IMR-90 (cell line): Measurements from ENCODE around the gene NOL4L. TPM values are rescaled to one million over a fixed set of nuclear protein-coding genes. Genes with fewer than 3 reads are reported as not detected.

Source experiments
- ATAC-seq: fragments of 200-7000 bp; cut with Tn5 transposase; 2 replicates; pipeline ENCODE4 v1.9.1; 2020; ENCODE audit warnings: low read depth, mild to moderate bottlenecking, moderate library complexity
- BruUV-seq: library from RNA; stranded (reverse); fragments of 400-500 nt; replicated peaks from 2 replicates; lab custom pipeline; 2021; lab: Mats Ljungman, UMichigan
- CTCF ChIA-PET: fragments of 300-600 bp; formaldehyde crosslinking; extraction: SDS; loops from one replicate; lab custom pipeline; 2021; ENCODE audit warnings: antibody characterized with exemption; lab: Yijun Ruan, JAX
- POLR2A ChIA-PET: fragments of 300-600 bp; sonication (Branson Sonifier 250); formaldehyde crosslinking; loops from one replicate; lab custom pipeline; 2022; ENCODE audit warnings: antibody characterized with exemption; ENCODE audit not compliant: unreplicated experiment; lab: Charles Lee
- DNase-seq: peaks from one replicate; pipeline ENCODE4 v3.0.0; 2013
- H2AFZ ChIP-seq: replicated peaks from 2 replicates; pipeline ENCODE3; 2013; ENCODE audit warnings: low read length, mild to moderate bottlenecking; ENCODE audit not compliant: poor library complexity
- H2AK5ac ChIP-seq: 2 replicates; pipeline ENCODE4 v1.6.1; 2013; ENCODE audit warnings: low read depth, low read length, inconsistent platforms
- H2AK9ac ChIP-seq: replicated peaks from 2 replicates; pipeline ENCODE3; 2013; ENCODE audit warnings: mild to moderate bottlenecking, low read depth, low read length, moderate library complexity; ENCODE audit not compliant: poor library complexity
- H2BK120ac ChIP-seq: 2 replicates; pipeline ENCODE4 v1.6.1; 2013; ENCODE audit warnings: low read depth, low read length, inconsistent platforms
- H2BK15ac ChIP-seq: 3 replicates; pipeline ENCODE4 v1.6.1; 2013; ENCODE audit warnings: low read depth, low read length, inconsistent platforms
- H2BK20ac ChIP-seq: 2 replicates; pipeline ENCODE4 v1.6.1; 2013; ENCODE audit warnings: low read depth, mild to moderate bottlenecking, inconsistent platforms, low read length, moderate library complexity
- H2BK5ac ChIP-seq: 2 replicates; pipeline ENCODE4 v1.6.1; 2013; ENCODE audit warnings: mild to moderate bottlenecking, low read depth, low read length, inconsistent platforms; ENCODE audit not compliant: poor library complexity, severe bottlenecking
- H3K14ac ChIP-seq: replicated peaks from 2 replicates; pipeline ENCODE4 v1.6.1; 2013; ENCODE audit warnings: low read depth, low read length, inconsistent platforms
- H3K18ac ChIP-seq: 2 replicates; pipeline ENCODE4 v1.6.1; 2013; ENCODE audit warnings: low read depth, low read length, control low read depth
- H3K23ac ChIP-seq: 2 replicates; pipeline ENCODE4 v1.6.1; 2013; ENCODE audit warnings: low read depth, low read length, inconsistent platforms
- H3K27ac ChIP-seq: 2 replicates; pipeline ENCODE4 v1.5.1; 2013; ENCODE audit warnings: mild to moderate bottlenecking, control low read depth, low read length; ENCODE audit not compliant: insufficient read depth
- H3K27me3 ChIP-seq: 2 replicates; pipeline ENCODE4 v1.6.1; 2013; ENCODE audit warnings: low read length; ENCODE audit not compliant: control insufficient read depth, insufficient read depth
- H3K36me3 ChIP-seq: 2 replicates; pipeline ENCODE4 v1.6.1; 2013; ENCODE audit warnings: low read length, mixed read lengths; ENCODE audit not compliant: control insufficient read depth, insufficient read depth
- H3K4ac ChIP-seq: 2 replicates; pipeline ENCODE4 v1.6.1; 2013; ENCODE audit warnings: low read depth, low read length, inconsistent platforms
- H3K4me1 ChIP-seq: 2 replicates; pipeline ENCODE4 v1.6.1; 2013; ENCODE audit warnings: low read length, mixed read lengths; ENCODE audit not compliant: control insufficient read depth, insufficient read depth
- H3K4me2 ChIP-seq: 2 replicates; pipeline ENCODE4 v1.6.1; 2013; ENCODE audit warnings: low read depth, mild to moderate bottlenecking, control low read depth, low read length, moderate library complexity
- H3K4me3 ChIP-seq: 2 replicates; pipeline ENCODE4 v1.5.1; 2013; ENCODE audit warnings: low read depth, mild to moderate bottlenecking, control low read depth, low read length, moderate library complexity; ENCODE audit not compliant: insufficient read depth
- H3K56ac ChIP-seq: 2 replicates; pipeline ENCODE4 v1.6.1; 2013; ENCODE audit warnings: low read length, inconsistent platforms; ENCODE audit not compliant: insufficient read depth; ENCODE audit errors: extremely low read depth
- H3K79me1 ChIP-seq, 2 experiments: 2 replicates each; pipeline ENCODE4 v1.6.1; 2013; ENCODE audit warnings: low read length in 2 of 2, inconsistent platforms in 1 of 2, low read depth in 1 of 2
- H3K9ac ChIP-seq: 2 replicates; pipeline ENCODE4 v1.6.1; 2013; ENCODE audit warnings: low read depth, low read length, control low read depth
- H3K9me1 ChIP-seq: 2 replicates; pipeline ENCODE4 v1.6.1; 2013; ENCODE audit warnings: low read length, inconsistent platforms; ENCODE audit not compliant: insufficient read depth
- H3K9me3 ChIP-seq: 2 replicates; pipeline ENCODE4 v1.6.1; 2013; ENCODE audit warnings: low read length; ENCODE audit not compliant: control insufficient read depth, insufficient read depth
- H4K20me1 ChIP-seq: 2 replicates; pipeline ENCODE4 v1.6.1; 2013; ENCODE audit warnings: low read length, inconsistent platforms; ENCODE audit not compliant: insufficient read depth
- H4K5ac ChIP-seq: 2 replicates; pipeline ENCODE4 v1.6.1; 2013; ENCODE audit warnings: mild to moderate bottlenecking, low read depth, low read length, control low read depth
- H4K8ac ChIP-seq, 2 experiments: 2 replicates each; pipeline ENCODE4 v1.6.1; 2013; ENCODE audit warnings: low read depth in 2 of 2, low read length in 2 of 2, control low read depth in 1 of 2, inconsistent platforms in 1 of 2
- H4K91ac ChIP-seq: 2 replicates; pipeline ENCODE4 v1.6.1; 2013; ENCODE audit warnings: low read depth, low read length, inconsistent platforms; ENCODE audit not compliant: insufficient read depth
- BHLHE40 ChIP-seq: fragments of 150-350 bp; IDR thresholded peaks from 2 replicates; pipeline ENCODE4 v1.6.1; 2016; ENCODE audit warnings: mild to moderate bottlenecking, low read depth, low read length
- CEBPB ChIP-seq: IDR thresholded peaks from 2 replicates; pipeline ENCODE4 v1.6.1; 2012; ENCODE audit warnings: low read depth, low read length, improper control_type of control experiment
- CHD1 ChIP-seq: IDR thresholded peaks from 2 replicates; pipeline ENCODE4 v1.6.1; 2012; ENCODE audit warnings: low read depth, low read length, improper control_type of control experiment
- FOS ChIP-seq: fragments of 150-350 bp; IDR thresholded peaks from 2 replicates; pipeline ENCODE4 v1.6.1; 2016; ENCODE audit warnings: low read depth, low read length
- MAFK ChIP-seq: IDR thresholded peaks from 2 replicates; pipeline ENCODE4 v1.6.1; 2012; ENCODE audit warnings: low read depth, low read length, improper control_type of control experiment
- MAZ ChIP-seq: IDR thresholded peaks from 2 replicates; pipeline ENCODE4 v1.6.1; 2012; ENCODE audit warnings: low read depth, mild to moderate bottlenecking, low read length, improper control_type of control experiment, moderate library complexity, borderline replicate concordance
- NFE2L2 ChIP-seq: fragments of 150-350 bp; IDR thresholded peaks from 2 replicates; pipeline ENCODE4 v1.6.1; 2016; ENCODE audit warnings: low read depth, mild to moderate bottlenecking, low read length
- POLR2A ChIP-seq: IDR thresholded peaks from 2 replicates; pipeline ENCODE4 v1.6.1; 2012; ENCODE audit warnings: mild to moderate bottlenecking, low read depth, low read length
- RAD21 ChIP-seq: IDR thresholded peaks from 2 replicates; pipeline ENCODE4 v1.6.1; 2012; ENCODE audit warnings: low read length, improper control_type of control experiment
- RCOR1 ChIP-seq: IDR thresholded peaks from 2 replicates; pipeline ENCODE4 v1.6.1; 2012; ENCODE audit warnings: mild to moderate bottlenecking, low read length, improper control_type of control experiment; ENCODE audit not compliant: insufficient replicate concordance
- RFX5 ChIP-seq: IDR thresholded peaks from 2 replicates; pipeline ENCODE4 v1.8.0; 2012; ENCODE audit warnings: low read depth, mild to moderate bottlenecking, low read length, moderate library complexity
- SMC3 ChIP-seq: fragments of 150-350 bp; IDR thresholded peaks from 2 replicates; pipeline ENCODE4 v1.6.1; 2016; ENCODE audit warnings: low read depth, mild to moderate bottlenecking, antibody characterized with exemption, low read length, moderate library complexity
- WGBS, 2 experiments: methylation state at CpG; one replicate each; pipeline versions ENCODE4 v1.1.5 to v1.1.7; 2013; ENCODE audit warnings: missing lambda C conversion rate in 2 of 2; ENCODE audit not compliant: insufficient read length in 1 of 2; ENCODE audit errors: extremely low coverage in 2 of 2; 5-methylcytosine and 5-hydroxymethylcytosine counted together
- dilution Hi-C: fragments of 300-500 bp; cut with HindIII; formaldehyde crosslinking; loops from one replicate; pipeline ENCODE4 v1.14.3; 2018; ENCODE audit warnings: low sequenced_read_pairs; ENCODE audit not compliant: unreplicated experiment
- in situ Hi-C: fragments of 300-500 bp; cut with MboI; formaldehyde crosslinking; loops from 3 replicates; pipeline ENCODE4 v1.14.3; 2019; ENCODE audit warnings: low sequenced_read_pairs, inconsistent platforms, mixed read lengths
- intact Hi-C: fragments of 100-400 bp; cut with micrococcal nuclease; formaldehyde crosslinking; loops from 2 replicates; pipeline ENCODE4 v1.10.0; 2022
- polyA plus RNA-seq, 3 experiments: library from polyadenylated mRNA; depleted of rRNA; stranded (reverse); fragments of >200 nt; gene quantifications; 2 replicates each; pipeline ENCODE4 v1.2.3, GENCODE V29; 2012; ENCODE audit warnings: low replicate concordance in 1 of 3
- total RNA-seq: library from RNA; depleted of rRNA; stranded (reverse); fragments of >200 nt; gene quantifications from 2 replicates; pipeline ENCODE4 v1.2.3, GENCODE V29; 2012
- TF ChIP-seq, protein P1 (sequence below): fragments of 150-350 bp; IDR thresholded peaks from 2 replicates; pipeline ENCODE4 v1.6.1; 2017; ENCODE audit warnings: mild to moderate bottlenecking, antibody characterized with exemption, low read length, low read depth

The NOL4L gene
- total and polyA plus RNA-seq, 2 of the 4 experiments (the other 2 are of a cell fraction) = 4.7 to 13.3 TPM

DNA sequence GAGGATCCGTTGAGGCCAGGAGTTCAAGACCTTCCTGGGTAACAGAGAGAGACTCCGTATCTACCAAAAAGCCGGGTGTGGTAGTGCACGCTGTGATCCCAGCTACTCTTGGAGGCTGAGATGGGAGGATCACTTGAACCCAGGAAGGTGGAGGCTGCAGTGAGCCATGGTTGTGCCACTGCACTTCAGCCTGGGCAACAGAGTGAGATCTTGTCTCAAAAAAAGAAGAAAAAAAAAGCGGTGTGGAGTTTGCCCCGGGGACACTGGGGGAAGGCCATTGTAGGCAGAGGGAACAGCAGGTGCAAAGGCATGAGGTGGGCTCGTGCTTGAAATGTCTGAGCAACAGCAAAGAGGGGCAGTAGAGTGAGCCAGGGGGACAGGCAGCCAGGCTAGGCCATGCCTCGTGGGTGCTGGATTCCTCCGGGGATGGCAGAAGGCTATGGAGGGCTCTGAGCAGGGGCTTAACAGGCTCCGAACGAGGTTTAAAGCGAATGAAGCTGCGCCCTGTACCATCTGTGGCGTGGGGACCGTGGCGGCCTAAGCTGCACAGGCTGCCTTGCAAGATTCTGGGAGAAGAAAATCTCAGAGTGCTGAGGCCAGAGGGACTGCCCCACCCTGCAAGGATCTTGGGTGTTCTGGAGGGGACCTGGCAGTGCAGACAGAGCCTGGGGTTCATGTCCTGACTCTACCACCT lies 36.9 kb upstream of the NOL4L start:
- H2AFZ ChIP-seq = no peak overlapping the region
- DNase-seq (no peak), ATAC-seq (no peak)
- H4K20me1 ChIP-seq = no peaks in the 10 kb centered on the region
- H3K4ac ChIP-seq = no peak overlapping the region
- H3K9me3 ChIP-seq = no peaks in the 10 kb centered on the region
- H3K4me1 ChIP-seq = no peaks in the 10 kb centered on the region
- ChIA-PET CTCF (no interaction called here), POLR2A (no interaction called here)
- no peak overlapping the region for H3K27ac ChIP-seq
- no peaks in the 10 kb centered on the region for H3K79me1 ChIP-seq
- no peak overlapping the region for H2BK20ac ChIP-seq
- no TSS peak for BruUV-seq
- H3K4me3 ChIP-seq = no peak overlapping the region
- no peak overlapping the region for H3K18ac ChIP-seq
- no peak overlapping the region for H4K8ac ChIP-seq
- in situ Hi-C loops = no loop called here
- TF ChIP-seq NFE2L2 (no peak), CHD1 (no peak), POLR2A (no peak), RAD21 (no peak), FOS (no peak), RCOR1 (no peak), MAFK (no peak), MAZ (no peak), SMC3 (no peak), CEBPB (no peak), RFX5 (no peak), BHLHE40 (no peak)
- TF ChIP-seq, protein P1, sequence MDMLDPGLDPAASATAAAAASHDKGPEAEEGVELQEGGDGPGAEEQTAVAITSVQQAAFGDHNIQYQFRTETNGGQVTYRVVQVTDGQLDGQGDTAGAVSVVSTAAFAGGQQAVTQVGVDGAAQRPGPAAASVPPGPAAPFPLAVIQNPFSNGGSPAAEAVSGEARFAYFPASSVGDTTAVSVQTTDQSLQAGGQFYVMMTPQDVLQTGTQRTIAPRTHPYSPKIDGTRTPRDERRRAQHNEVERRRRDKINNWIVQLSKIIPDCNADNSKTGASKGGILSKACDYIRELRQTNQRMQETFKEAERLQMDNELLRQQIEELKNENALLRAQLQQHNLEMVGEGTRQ = no peak
- H3K4me2 ChIP-seq = no peak overlapping the region
- no peak overlapping the region for H2AK5ac ChIP-seq
- H2BK5ac ChIP-seq = no peak overlapping the region
- intact Hi-C loops = loop anchor here (10.0 kb wide), 1 partner anchor 63 kb away; no protein-coding TSS in a partner anchor
- no peak overlapping the region for H2BK15ac ChIP-seq
- no peaks in the 10 kb centered on the region for H3K9me1 ChIP-seq
- no peak overlapping the region for H3K9ac ChIP-seq
- no peak overlapping the region for H4K5ac ChIP-seq
- no peak overlapping the region for H3K23ac ChIP-seq
- peaks cover 54% of the 10 kb centered on the region for H3K27me3 ChIP-seq
- no peak overlapping the region for H4K91ac ChIP-seq
- no peaks in the 10 kb centered on the region for H3K36me3 ChIP-seq
- dilution Hi-C loops = no loop called here
- no peak overlapping the region for H2BK120ac ChIP-seq
- 74% methylated on average over 9 of the region's 16 CpGs; no CpG with 5 or more reads in 1 of the 2 experiments for WGBS, 2 experiments
- H3K14ac ChIP-seq = no peak overlapping the region
- no peak overlapping the region for H2AK9ac ChIP-seq
- H3K56ac ChIP-seq = no peak overlapping the region
